Fibroblast of lung (primary cell): Measurements from ENCODE around the gene KRTAP5-1.

ENCODE experiments used
- EZH2 ChIP-seq: IDR thresholded peaks from 2 replicates; pipeline ENCODE4 v1.5.1; 2012; ENCODE audit warnings: low read length, control low read depth, mild to moderate bottlenecking; ENCODE audit errors: missing control alignments
- TF ChIP-seq, protein P1 (sequence below), 2 donors: IDR thresholded peaks in 1 of 2; conservative IDR thresholded peaks in 1 of 2; 1 replicate in 1 of 2; 2 replicates in 1 of 2; pipeline ENCODE4 v1.5.1; 2011 to 2012; ENCODE audit warnings: low read length in 2 of 2, control low read depth in 1 of 2, inconsistent platforms in 1 of 2, low read depth in 1 of 2, mild to moderate bottlenecking in 1 of 2

DNA sequence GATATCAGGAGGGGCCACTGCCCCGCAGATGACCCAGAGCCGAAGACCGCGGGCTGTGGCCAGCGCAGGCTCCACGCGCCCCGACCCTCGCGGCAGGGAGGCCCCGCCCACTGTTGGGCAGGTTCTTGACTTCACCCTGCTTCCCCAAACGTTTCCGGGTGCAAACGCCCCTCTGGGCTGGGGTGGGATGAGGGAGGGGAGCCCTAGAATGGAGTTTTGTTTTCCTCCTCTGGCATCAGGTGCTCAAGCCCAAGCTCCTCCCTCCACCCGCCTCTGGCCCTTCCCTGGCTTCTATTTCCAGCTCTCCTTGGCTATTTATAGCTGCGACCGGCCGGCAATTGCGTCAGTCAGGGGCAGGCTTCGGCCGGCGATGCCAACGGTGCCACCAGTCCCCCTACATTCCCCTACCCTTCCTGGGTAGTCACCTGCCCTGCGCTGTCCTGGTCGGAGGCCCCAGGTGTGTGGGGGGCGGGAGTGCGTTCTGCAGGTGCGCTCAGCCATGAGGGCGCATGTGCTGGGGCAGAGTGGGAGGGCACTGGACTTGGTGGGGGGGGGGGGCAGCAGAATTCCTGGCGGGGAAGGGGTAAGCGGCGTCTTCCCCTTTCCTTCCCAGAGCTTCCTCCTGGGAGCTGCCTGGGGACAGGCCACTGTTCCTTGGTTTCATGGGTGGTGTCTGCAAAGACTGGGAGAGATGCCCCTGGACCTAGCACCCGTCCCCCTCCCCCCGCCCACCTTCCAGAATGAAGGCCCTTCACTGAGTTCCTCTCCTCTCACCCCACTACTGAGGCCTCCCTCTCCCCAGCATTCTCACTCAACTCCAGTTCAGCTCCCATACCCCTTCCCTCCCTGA is 36.6 kb downstream of the KRTAP5-1 start:
- TF ChIP-seq, protein P1, sequence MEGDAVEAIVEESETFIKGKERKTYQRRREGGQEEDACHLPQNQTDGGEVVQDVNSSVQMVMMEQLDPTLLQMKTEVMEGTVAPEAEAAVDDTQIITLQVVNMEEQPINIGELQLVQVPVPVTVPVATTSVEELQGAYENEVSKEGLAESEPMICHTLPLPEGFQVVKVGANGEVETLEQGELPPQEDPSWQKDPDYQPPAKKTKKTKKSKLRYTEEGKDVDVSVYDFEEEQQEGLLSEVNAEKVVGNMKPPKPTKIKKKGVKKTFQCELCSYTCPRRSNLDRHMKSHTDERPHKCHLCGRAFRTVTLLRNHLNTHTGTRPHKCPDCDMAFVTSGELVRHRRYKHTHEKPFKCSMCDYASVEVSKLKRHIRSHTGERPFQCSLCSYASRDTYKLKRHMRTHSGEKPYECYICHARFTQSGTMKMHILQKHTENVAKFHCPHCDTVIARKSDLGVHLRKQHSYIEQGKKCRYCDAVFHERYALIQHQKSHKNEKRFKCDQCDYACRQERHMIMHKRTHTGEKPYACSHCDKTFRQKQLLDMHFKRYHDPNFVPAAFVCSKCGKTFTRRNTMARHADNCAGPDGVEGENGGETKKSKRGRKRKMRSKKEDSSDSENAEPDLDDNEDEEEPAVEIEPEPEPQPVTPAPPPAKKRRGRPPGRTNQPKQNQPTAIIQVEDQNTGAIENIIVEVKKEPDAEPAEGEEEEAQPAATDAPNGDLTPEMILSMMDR (conservative IDR thresholded peaks at IDR 0.05 in 1 of 2, IDR thresholded peaks at IDR 0.05 in 1 of 2; ENCODE audit: low read depth in 1 of 2, low read length in 2 of 2) = no peak
- TF ChIP-seq EZH2 = no peak
